ENCODE data around the gene PRCD. TPM values are rescaled to one million over a fixed set of nuclear protein-coding genes. Genes with fewer than 3 reads are reported as not detected.

The PRCD gene
- polyA plus RNA-seq, 1 of the 3 experiments (the other 2 are of a cell fraction), result 2.2 TPM

- H3K36me3 ChIP-seq (replicated peaks in 1 of 2; ENCODE audit: control insufficient read depth in 1 of 2, insufficient read depth in 2 of 2, low read length in 1 of 2), result no peaks in the 10 kb centered on the region
- CTCF ChIA-PET, result interaction anchor here (0.6 to 15.7 kb wide), 8 partner anchors 10 to 156 kb away, joined by 3 to 679 read pairs (median 32); partner anchors contain the start of genes CYGB and RHBDF2
- H3K27ac ChIP-seq (ENCODE audit: low read depth in 2 of 2, low read length in 1 of 2), result peak overlapping the region; percentile 20 to 99; a peak in 3 of 4 replicates
- no peaks in the 10 kb centered on the region for H3K79me2 ChIP-seq (ENCODE audit: insufficient read depth)
- H3F3A ChIP-seq (replicated peaks; ENCODE audit: insufficient read depth), result peaks cover 11% of the 10 kb centered on the region
- no peak for DNase-seq
- 84% methylated on average over 10 of the region's 10 CpGs for WGBS (ENCODE audit: low lambda C conversion rate)
- no peaks in the 10 kb centered on the region for H3K9me3 ChIP-seq
- no peak for TF ChIP-seq FOXJ3 (CRISPR knock-in tag; IDR thresholded peaks at IDR 0.05)
- TF ChIP-seq CHD2 (IDR thresholded peaks at IDR 0.05; ENCODE audit: low read length, partially characterized antibody), result no peak
- no peak for TF ChIP-seq EZH2phosphoT487 (IDR thresholded peaks at IDR 0.05; ENCODE audit: borderline replicate concordance, low read depth)
- no peak for TF ChIP-seq MEF2A (IDR thresholded peaks at IDR 0.05; ENCODE audit: borderline replicate concordance, low read depth)
- H4K20me1 ChIP-seq (ENCODE audit: insufficient read depth), result peaks cover 11% of the 10 kb centered on the region
- peaks cover 26% of the 10 kb centered on the region; the same call in 1 of the 2 replicates for H3K27me3 ChIP-seq (ENCODE audit: insufficient read depth)
- no peaks in the 10 kb centered on the region for H3K9me2 ChIP-seq
- H3K4me1 ChIP-seq (ENCODE audit: control insufficient read depth in 1 of 2, insufficient read depth in 2 of 2, low read depth in 1 of 2, low read length in 1 of 2), result peaks cover 25 to 90% of the 10 kb centered on the region in 2 experiments
- no peak overlapping the region for H2AFZ ChIP-seq (ENCODE audit: low read depth)
- H3K9ac ChIP-seq, result no peak overlapping the region
- POLR2A ChIA-PET, result interaction anchor here (0.9 to 5.2 kb wide), 7 partner anchors 10 to 184 kb away, joined by 3 to 245 read pairs (median 7); partner anchors contain the start of genes CYGB, JMJD6 and METTL23
- no peak overlapping the region; a peak in 1 of 4 replicates for H3K4me3 ChIP-seq (ENCODE audit: low read depth in 2 of 2, low read length in 1 of 2)
- no peak overlapping the region for H3K4me2 ChIP-seq
Measured at GRCh38 chr17:76542566-76542971, 2.7 kb downstream of the PRCD start.

DNA sequence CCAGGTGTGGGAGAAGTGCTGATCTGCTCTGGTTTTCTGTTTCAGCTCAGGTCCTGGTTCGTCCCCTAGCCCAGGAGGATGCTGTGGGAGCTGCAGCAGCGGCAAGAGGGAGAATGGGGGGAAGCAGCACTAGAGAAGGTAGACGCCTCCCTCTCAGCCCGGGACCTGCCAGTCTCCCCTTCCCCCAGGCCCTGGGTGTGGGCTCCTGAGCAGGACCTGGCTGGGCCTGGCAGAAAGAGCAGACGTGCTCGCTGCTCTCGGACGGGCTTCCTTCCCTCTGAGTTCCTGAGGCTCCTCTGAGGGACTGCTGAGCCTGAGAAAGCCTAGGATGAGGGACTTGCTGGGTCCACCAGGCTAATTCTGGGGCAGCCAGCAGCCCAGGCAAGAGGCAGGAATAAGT is 3.1 kb downstream of the PRCD start:
- H3K4me2 ChIP-seq, result no peak overlapping the region
- H3K36me3 ChIP-seq (replicated peaks in 1 of 2; ENCODE audit: control insufficient read depth in 1 of 2, insufficient read depth in 2 of 2, low read length in 1 of 2), result no peaks in the 10 kb centered on the region
- H3K9me3 ChIP-seq, result no peaks in the 10 kb centered on the region
- no peak overlapping the region for H3K9ac ChIP-seq
- H3F3A ChIP-seq (replicated peaks; ENCODE audit: insufficient read depth), result peaks cover 12% of the 10 kb centered on the region
- H2AFZ ChIP-seq (ENCODE audit: low read depth), result no peak overlapping the region
- no peaks in the 10 kb centered on the region for H3K9me2 ChIP-seq
- peak; percentile 58 for DNase-seq
- WGBS (ENCODE audit: low lambda C conversion rate), result 74% methylated on average over 8 of the region's 8 CpGs
- no peak overlapping the region; a peak in 1 of 4 replicates for H3K4me3 ChIP-seq (ENCODE audit: low read depth in 2 of 2, low read length in 1 of 2)
- H3K27ac ChIP-seq (ENCODE audit: low read depth in 2 of 2, low read length in 1 of 2), result peak overlapping the region; percentile 20 to 99; a peak in 3 of 4 replicates
- H3K4me1 ChIP-seq (ENCODE audit: control insufficient read depth in 1 of 2, insufficient read depth in 2 of 2, low read depth in 1 of 2, low read length in 1 of 2), result peaks cover 25 to 88% of the 10 kb centered on the region in 2 experiments
- ChIA-PET POLR2A (interaction anchor here (0.9 to 5.2 kb wide), 12 partner anchors 10 to 196 kb away, joined by 3 to 245 read pairs (median 8); partner anchors contain the start of genes CYGB, JMJD6, METTL23 and MFSD11), CTCF (interaction anchor here (0.6 to 15.7 kb wide), 12 partner anchors 10 to 157 kb away, joined by 3 to 679 read pairs (median 4); partner anchors contain the start of genes CYGB and RHBDF2)
- peaks cover 23% of the 10 kb centered on the region; the same call in 1 of the 2 replicates for H3K27me3 ChIP-seq (ENCODE audit: insufficient read depth)
- no peak for TF ChIP-seq RCOR1 (IDR thresholded peaks at IDR 0.05; ENCODE audit: low read length)
- TF ChIP-seq EZH2phosphoT487 (IDR thresholded peaks at IDR 0.05; ENCODE audit: borderline replicate concordance, low read depth), result no peak
- TF ChIP-seq, protein P1, sequence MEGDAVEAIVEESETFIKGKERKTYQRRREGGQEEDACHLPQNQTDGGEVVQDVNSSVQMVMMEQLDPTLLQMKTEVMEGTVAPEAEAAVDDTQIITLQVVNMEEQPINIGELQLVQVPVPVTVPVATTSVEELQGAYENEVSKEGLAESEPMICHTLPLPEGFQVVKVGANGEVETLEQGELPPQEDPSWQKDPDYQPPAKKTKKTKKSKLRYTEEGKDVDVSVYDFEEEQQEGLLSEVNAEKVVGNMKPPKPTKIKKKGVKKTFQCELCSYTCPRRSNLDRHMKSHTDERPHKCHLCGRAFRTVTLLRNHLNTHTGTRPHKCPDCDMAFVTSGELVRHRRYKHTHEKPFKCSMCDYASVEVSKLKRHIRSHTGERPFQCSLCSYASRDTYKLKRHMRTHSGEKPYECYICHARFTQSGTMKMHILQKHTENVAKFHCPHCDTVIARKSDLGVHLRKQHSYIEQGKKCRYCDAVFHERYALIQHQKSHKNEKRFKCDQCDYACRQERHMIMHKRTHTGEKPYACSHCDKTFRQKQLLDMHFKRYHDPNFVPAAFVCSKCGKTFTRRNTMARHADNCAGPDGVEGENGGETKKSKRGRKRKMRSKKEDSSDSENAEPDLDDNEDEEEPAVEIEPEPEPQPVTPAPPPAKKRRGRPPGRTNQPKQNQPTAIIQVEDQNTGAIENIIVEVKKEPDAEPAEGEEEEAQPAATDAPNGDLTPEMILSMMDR (IDR thresholded peaks at IDR 0.05), result no peak
- TF ChIP-seq CHD2 (IDR thresholded peaks at IDR 0.05; ENCODE audit: low read length, partially characterized antibody), result peak; percentile 31
- TF ChIP-seq RAD21 (IDR thresholded peaks at IDR 0.05; ENCODE audit: low read length), result no peak
- 0 out of 2 replicates have a peak, but pooled peaks have one; percentile 1 for TF ChIP-seq SMC3 (IDR thresholded peaks at IDR 0.05; ENCODE audit: low read depth, low read length)
- no peak for TF ChIP-seq ZBTB33 (IDR thresholded peaks at IDR 0.05; ENCODE audit: borderline replicate concordance, low read depth)
- no peak for TF ChIP-seq GABPA (IDR thresholded peaks at IDR 0.05; ENCODE audit: low read depth)
- TF ChIP-seq SIN3A (IDR thresholded peaks at IDR 0.05; ENCODE audit: borderline replicate concordance, low read depth, low read length), result no peak
- no peak for TF ChIP-seq ELF1 (IDR thresholded peaks at IDR 0.05)
- TF ChIP-seq USF2 (IDR thresholded peaks at IDR 0.05; ENCODE audit: borderline replicate concordance, low read depth, low read length), result no peak
- TF ChIP-seq NRF1 (IDR thresholded peaks at IDR 0.05; ENCODE audit: low read depth, low read length), result no peak
- no peaks in the 10 kb centered on the region for H3K79me2 ChIP-seq (ENCODE audit: insufficient read depth)
- H4K20me1 ChIP-seq (ENCODE audit: insufficient read depth), result peaks cover 11% of the 10 kb centered on the region

Measured in SK-N-SH (cell line).